A549 (cell line): ENCODE results near the gene ZNF273.

Experiments
- BHLHE40 ChIP-seq: IDR thresholded peaks from 2 replicates; pipeline ENCODE4 v1.6.1; 2012; ENCODE audit warnings: low read depth, low read length, inconsistent platforms
- CEBPB ChIP-seq, 2 experiments: fragments of >200 bp in 1 of 2; sonication (Bioruptor Twin) in 1 of 2; formaldehyde crosslinking in 1 of 2; IDR thresholded peaks; 2 replicates each; pipeline ENCODE4 v1.6.1; 2012 to 2016
- CTCF ChIP-seq: fragments of >200 bp; sonication (Bioruptor Twin); formaldehyde crosslinking; IDR thresholded peaks from 3 replicates; pipeline ENCODE4 v1.5.1; 2016
- EHMT2 ChIP-seq: fragments of 200-600 bp; sonication (generic); IDR thresholded peaks from 2 replicates; pipeline ENCODE4 v1.6.1; 2016; ENCODE audit warnings: antibody characterized with exemption, low read depth, mild to moderate bottlenecking, moderate library complexity
- EP300 ChIP-seq, 2 experiments: fragments of >200 bp; sonication (Bioruptor Twin); formaldehyde crosslinking; IDR thresholded peaks; 2 replicates in 1 of 2; 3 replicates in 1 of 2; pipeline ENCODE4 v1.6.1; 2016 to 2017
- JUN ChIP-seq, 2 experiments: fragments of >200 bp; sonication (Bioruptor Twin); formaldehyde crosslinking; IDR thresholded peaks; 2 replicates in 1 of 2; 3 replicates in 1 of 2; pipeline ENCODE4 v1.6.1; 2016 to 2017
- MAFK ChIP-seq: fragments of 450-650 bp; IDR thresholded peaks from 2 replicates; pipeline ENCODE4 v1.6.1; 2014; ENCODE audit not compliant: partially characterized antibody
- POLR2A ChIP-seq: IDR thresholded peaks from 2 replicates; pipeline ENCODE4 v1.6.1; 2012; ENCODE audit warnings: mild to moderate bottlenecking, low read length
- POLR2AphosphoS2 ChIP-seq: conservative IDR thresholded peaks from 2 replicates; pipeline ENCODE4 v1.6.1; 2012; ENCODE audit warnings: low read length, improper control_type of control experiment, inconsistent platforms
- REST ChIP-seq: fragments of 200-600 bp; sonication (generic); IDR thresholded peaks from 2 replicates; pipeline ENCODE4 v1.6.1; 2016; ENCODE audit warnings: antibody characterized with exemption, mild to moderate bottlenecking, moderate library complexity
- SREBF2 ChIP-seq: fragments of 450-650 bp; IDR thresholded peaks from 2 replicates; pipeline ENCODE4 v1.6.1; 2014; ENCODE audit warnings: mild to moderate bottlenecking, moderate library complexity

GRCh38 chr7:64879086-64879730, 23.9 kb upstream of the ZNF273 start:
- TF ChIP-seq EP300 (IDR thresholded peaks at IDR 0.05) (no peak), POLR2AphosphoS2 (no peak), MAFK (no peak), POLR2A (no peak), CTCF (no peak), EHMT2 (no peak), BHLHE40 (no peak), CEBPB (IDR thresholded peaks at IDR 0.05) (no peak), JUN (IDR thresholded peaks at IDR 0.05) (no peak), REST (no peak), SREBF2 (no peak)
